Central memory CD4-positive, alpha-beta T cell (primary cell): ENCODE data around the gene ZNF831.
A peak's percentile ranks its signal among the peaks of the same experiment; 100 is the strongest.

Experiments
- DNase-seq: peaks from one replicate; pipeline ENCODE4 v3.0.0; 2022

Gene ZNF831

GRCh38 chr20:59141818-59142581 is 21.6 kb upstream of the ZNF831 start:
- no peak for DNase-seq

GRCh38 chr20:59143326-59143725 is 20.3 kb upstream of the ZNF831 start:
- no peak for DNase-seq

DNA sequence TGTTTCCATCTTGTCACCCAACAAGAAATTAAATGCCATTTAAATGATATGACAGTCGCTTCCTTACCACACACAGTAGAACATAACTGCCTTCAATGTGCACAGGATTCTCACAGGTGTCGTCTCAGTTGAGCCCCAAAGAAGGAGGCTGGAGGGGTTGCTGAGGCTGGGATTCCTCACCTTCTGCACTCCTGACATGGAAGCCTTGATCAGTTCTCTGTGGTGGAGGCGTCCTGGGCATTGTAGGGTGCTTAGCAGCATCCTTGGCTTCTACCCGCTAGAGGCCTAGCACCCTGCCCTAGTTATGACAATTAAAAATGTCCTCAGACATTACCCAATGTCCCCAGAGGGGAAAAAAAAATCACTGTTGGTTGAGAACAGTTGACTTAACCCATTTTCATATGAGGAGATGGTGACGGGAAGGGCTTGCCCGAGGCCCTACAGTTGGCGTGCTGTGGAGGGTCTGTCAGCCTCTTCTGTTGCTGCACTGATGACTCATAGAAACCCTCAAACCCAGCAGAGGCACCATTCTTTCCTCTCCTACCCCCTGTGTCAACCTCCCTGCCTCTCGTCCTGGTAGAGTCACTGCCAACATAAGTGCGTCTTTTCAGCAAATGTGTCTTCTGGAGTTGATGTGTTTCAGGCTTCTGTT is 19.3 kb upstream of the ZNF831 start:
- no peak for DNase-seq

DNA sequence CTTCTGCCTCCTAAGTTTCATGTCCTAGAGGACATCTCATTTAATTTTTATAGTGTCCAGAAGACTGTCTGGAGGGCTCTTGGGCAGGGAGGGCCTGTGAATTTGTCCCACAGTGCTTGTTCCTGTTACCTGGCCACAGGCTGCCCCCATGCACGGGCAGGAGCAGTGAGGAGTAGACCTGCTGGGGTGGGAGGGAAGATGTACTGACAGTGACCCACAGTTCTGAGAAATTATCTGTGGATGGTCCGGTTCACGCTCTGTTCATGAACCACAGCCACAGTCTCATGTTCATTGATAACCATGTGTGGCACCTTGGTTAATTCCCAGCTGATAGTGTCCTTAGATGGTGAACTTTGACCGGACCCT is 18.8 kb upstream of the ZNF831 start:
- DNase-seq, result no peak

DNA sequence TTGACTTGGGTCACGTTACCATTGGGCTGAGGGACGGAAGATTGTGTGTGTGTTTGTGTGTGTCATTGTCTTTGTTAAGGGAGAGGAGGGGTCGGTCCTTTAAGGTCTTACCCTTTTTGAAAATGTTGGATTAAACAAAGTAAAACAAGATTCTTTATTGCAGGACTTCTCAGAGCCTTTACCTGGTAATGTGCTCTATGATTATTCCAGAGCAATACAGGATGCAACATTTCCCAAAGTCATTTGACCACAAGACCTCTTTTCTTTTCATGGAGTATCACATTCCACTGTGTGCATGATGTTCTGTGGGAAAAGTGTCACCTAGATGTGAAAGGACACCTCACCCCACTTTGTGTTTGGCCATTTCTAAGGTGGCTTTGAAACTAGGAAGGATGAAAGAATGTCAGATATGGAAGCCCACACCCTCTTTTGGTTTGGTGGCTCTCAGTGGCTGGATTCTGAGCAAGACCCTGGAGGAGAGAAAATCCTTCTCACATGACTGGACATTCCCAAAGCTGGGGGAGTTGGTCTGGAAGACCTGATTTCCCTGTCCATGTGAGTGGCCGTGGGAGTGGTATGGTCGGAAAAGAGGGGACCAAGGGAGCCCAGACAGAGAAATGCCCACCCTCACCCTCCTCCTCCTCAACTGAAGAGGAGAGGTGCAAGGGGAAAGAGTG is 18.2 kb upstream of the ZNF831 start:
- DNase-seq, result no peak

GRCh38 chr20:59145924-59146779 is 17.5 kb upstream of the ZNF831 start:
- peak; percentile 56 for DNase-seq

- DNase-seq, result no peak
Measured at GRCh38 chr20:59146780-59147565, 16.6 kb upstream of the ZNF831 start.

GRCh38 chr20:59147586-59147985 is 16.0 kb upstream of the ZNF831 start:
- no peak for DNase-seq

- DNase-seq, result peak; percentile 35
Measured at GRCh38 chr20:59148701-59149493, 14.7 kb upstream of the ZNF831 start.

DNA sequence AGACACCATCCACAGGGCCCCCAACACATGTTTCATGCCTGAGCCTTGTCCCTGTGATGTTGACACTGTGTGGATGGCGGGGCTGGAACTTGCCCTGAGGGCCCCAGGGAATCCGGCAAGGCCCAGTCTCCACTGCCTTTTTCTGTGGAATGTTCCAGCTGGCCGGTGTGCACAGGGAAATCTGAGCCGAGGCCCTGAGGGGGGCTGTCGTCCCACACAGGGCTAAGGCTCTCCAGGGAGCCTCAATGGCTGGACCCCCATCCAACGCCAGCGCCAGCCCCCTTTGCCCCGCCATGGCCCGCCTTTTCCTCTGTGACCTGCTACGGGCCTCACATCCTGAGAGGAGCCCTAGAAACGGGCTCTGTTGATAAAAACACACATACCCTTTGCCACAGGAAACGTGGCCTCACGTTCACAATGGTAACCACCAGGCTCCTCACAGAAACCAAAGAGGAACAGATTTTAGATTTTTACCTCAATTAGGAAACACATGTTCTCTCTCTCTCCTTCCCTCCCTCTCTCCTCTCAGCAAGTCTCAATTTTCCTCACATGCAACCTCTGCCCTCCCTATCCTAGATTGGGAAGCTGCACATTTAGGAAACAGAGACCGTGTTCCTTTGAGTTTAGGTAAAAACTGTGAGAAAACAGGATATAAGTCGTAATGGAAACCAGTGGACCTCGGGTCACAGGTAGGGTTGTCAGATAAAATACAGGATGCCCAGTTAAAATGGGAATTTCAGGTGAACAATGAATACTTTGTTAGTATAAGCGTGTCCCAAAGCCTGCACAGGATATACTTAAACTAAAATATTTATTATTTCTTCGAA is 13.7 kb upstream of the ZNF831 start:
- DNase-seq, result peak; percentile 92

DNA sequence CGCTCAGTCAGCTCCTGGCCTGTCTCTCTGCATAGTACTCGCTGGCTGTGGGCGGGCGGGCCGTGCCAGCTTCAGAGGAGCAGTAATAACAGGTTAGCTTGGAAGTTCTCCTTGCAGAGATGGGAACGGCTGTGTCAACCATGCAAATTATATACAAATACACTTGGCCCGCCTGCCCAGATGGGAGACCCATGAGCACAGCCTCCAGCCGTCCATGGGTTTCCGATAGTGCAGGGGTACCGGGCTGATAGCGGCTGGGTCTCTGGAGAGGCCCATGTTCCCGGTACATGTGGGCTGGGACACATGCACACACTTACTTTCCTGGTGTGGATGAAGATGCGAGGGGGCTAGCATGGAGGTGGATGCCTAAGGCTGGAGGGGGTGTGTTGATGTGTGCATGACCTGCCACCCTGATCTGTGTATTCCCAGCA is 12.8 kb upstream of the ZNF831 start:
- DNase-seq, result no peak

- DNase-seq, result no peak
Measured at GRCh38 chr20:59151391-59151790, 12.2 kb upstream of the ZNF831 start.

DNA sequence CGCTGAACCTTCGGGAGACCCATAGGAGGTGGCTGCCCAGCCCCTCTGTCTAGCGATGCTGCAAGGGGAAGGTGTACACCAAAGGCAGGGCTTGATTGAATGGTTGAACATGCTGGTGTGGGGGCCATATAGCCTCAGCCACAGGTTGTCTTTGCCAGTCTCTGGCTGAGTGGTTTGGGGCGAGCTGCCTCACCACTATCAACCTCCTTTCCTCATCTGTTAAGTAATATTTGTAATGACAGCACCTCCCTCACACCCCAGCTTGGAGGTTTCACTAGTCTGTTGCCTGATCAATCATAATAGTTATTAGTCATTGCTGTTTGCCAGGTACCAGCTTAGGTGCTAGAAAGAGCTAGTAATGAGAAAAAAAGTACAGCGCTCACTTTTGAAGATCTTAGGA is 11.8 kb upstream of the ZNF831 start:
- DNase-seq, result no peak

GRCh38 chr20:59152559-59153354 is 10.9 kb upstream of the ZNF831 start:
- DNase-seq, result no peak

- no peak for DNase-seq
Measured at GRCh38 chr20:59153355-59153681, 10.3 kb upstream of the ZNF831 start.

GRCh38 chr20:59153832-59154231 is 9.8 kb upstream of the ZNF831 start:
- no peak for DNase-seq

DNA sequence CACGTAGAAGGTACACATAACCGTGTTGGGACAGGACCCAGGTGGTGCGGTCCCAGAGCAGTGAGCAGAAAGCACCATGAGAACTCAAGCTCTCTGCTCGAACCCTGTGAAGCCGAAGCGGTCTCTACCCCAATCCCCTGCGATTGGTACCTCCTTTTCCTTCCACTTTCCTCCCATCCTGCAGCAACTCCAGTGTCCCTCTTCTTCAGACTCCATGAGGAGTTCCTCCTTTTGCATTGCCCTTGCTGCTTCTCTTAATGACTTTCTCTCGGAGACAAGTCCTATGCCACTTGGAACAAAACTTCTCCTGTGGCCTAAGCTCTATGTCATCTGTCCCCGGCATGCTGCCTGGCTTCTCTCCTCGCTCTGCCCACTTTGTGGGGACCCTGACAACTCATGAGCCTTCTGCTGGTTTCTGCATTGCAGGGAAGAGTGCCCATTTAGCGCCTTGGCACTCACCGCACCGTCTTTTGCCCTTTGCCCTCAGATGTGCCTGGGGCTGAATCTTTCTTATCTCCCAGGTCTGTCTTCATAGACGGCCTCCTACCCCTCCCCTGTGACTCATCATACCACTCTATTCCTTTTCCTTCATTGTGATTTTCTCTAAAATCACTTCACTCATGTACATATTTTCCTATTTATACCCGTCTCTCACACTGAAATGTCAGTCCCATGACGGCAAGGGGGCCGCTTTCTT is 9.2 kb upstream of the ZNF831 start:
- no peak for DNase-seq

DNA sequence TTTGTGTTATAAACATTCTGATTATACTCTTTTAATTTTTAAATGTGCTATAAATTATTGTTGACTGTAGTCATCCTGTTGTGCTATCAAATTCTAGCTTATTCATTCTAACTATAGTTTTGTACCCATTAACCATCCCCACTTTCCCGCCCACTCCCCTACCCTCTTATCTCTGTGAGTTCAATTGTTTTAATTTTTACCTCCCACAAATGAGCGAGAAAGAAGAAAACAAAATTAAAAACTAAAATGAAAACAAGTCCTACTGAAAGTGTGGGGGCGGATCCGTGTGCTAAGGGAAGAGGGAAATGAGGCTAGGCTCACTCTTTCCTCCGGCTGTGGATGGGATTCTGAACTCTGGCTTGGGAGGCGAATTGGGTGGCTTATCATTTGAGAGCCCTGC is 6.6 kb upstream of the ZNF831 start:
- no peak for DNase-seq

DNA sequence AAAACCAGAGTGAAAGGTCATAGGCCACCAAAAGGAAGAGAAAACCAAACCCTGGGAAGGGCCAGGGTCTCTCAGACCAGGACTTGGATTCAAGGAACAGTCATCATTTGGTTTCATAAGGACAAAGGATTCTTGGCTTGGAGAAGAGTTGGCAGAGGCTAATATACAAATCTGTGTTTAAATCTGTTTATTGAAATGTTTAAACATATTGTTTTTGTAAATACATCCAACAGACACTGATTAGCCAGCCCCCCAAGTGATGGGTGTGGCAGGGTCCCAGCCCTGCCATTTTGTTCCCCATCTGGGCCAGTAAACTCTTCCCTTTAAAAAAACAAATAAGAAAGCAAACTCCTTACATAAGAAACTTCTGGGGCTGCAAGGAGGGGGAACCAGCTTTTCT is 6.1 kb upstream of the ZNF831 start:
- DNase-seq, result no peak
